ENCODE results near the gene MCOLN3. TPM values are rescaled to one million over a fixed set of nuclear protein-coding genes. Genes with fewer than 3 reads are reported as not detected.

MCOLN3 gene
- total RNA-seq, 1 experiment from 2014 or later, result 14.1 TPM

- Mint-ChIP-seq H3K27ac (ENCODE audit: unreplicated experiment) (no peak overlapping the region), H3K4me1 (ENCODE audit: low read depth, unreplicated experiment) (no peaks in the 10 kb centered on the region), H3K27me3 (ENCODE audit: unreplicated experiment) (no peaks in the 10 kb centered on the region), H3K9me3 (ENCODE audit: low read depth, unreplicated experiment) (no peaks in the 10 kb centered on the region), H3K36me3 (ENCODE audit: insufficient read depth, unreplicated experiment) (peaks cover under 1% of the 10 kb centered on the region), H3K4me3 (ENCODE audit: low read depth, unreplicated experiment) (no peak overlapping the region)
- CTCF ChIA-PET, result no interaction called here
- BruUV-seq (replicated peaks), result no TSS peak
- no peak for TF ChIP-seq CTCF (IDR thresholded peaks at IDR 0.05; ENCODE audit: unreplicated experiment)
- no peak for DNase-seq
- intact Hi-C loops (cut with micrococcal nuclease; ENCODE audit: unreplicated experiment), result no loop called here
Observed at GRCh38 chr1:85041793-85042192, 6.5 kb downstream of the MCOLN3 start.

- Mint-ChIP-seq H3K27ac (ENCODE audit: unreplicated experiment) (no peak overlapping the region), H3K27me3 (ENCODE audit: unreplicated experiment) (no peaks in the 10 kb centered on the region), H3K4me3 (ENCODE audit: low read depth, unreplicated experiment) (no peak overlapping the region), H3K9me3 (ENCODE audit: low read depth, unreplicated experiment) (no peaks in the 10 kb centered on the region), H3K4me1 (ENCODE audit: low read depth, unreplicated experiment) (no peaks in the 10 kb centered on the region), H3K36me3 (ENCODE audit: insufficient read depth, unreplicated experiment) (no peaks in the 10 kb centered on the region)
- CTCF ChIA-PET, result no interaction called here
- no TSS peak for BruUV-seq (replicated peaks)
- no peak for TF ChIP-seq CTCF (IDR thresholded peaks at IDR 0.05; ENCODE audit: unreplicated experiment)
- intact Hi-C loops (cut with micrococcal nuclease; ENCODE audit: unreplicated experiment), result no loop called here
- no peak for DNase-seq
Observed at GRCh38 chr1:85033221-85033620, 15.1 kb downstream of the MCOLN3 start.

- Mint-ChIP-seq H3K4me3 (ENCODE audit: low read depth, unreplicated experiment) (no peak overlapping the region), H3K27ac (ENCODE audit: unreplicated experiment) (no peak overlapping the region), H3K9me3 (ENCODE audit: low read depth, unreplicated experiment) (no peaks in the 10 kb centered on the region), H3K4me1 (ENCODE audit: low read depth, unreplicated experiment) (no peaks in the 10 kb centered on the region), H3K36me3 (ENCODE audit: insufficient read depth, unreplicated experiment) (no peaks in the 10 kb centered on the region), H3K27me3 (ENCODE audit: unreplicated experiment) (no peaks in the 10 kb centered on the region)
- no peak for DNase-seq
- CTCF ChIA-PET, result no interaction called here
- BruUV-seq (replicated peaks), result no TSS peak
- TF ChIP-seq CTCF (IDR thresholded peaks at IDR 0.05; ENCODE audit: unreplicated experiment), result no peak
- intact Hi-C loops (cut with micrococcal nuclease; ENCODE audit: unreplicated experiment), result no loop called here
Observed at GRCh38 chr1:85030536-85030935, 17.8 kb downstream of the MCOLN3 start.

GRCh38 chr1:85028151-85028550 lies 20.1 kb downstream of the MCOLN3 start:
- BruUV-seq (replicated peaks), result no TSS peak
- H3K9me3 Mint-ChIP-seq (ENCODE audit: low read depth, unreplicated experiment), result no peaks in the 10 kb centered on the region
- H3K27me3 Mint-ChIP-seq (ENCODE audit: unreplicated experiment), result no peaks in the 10 kb centered on the region
- H3K27ac Mint-ChIP-seq (ENCODE audit: unreplicated experiment), result no peak overlapping the region
- H3K4me1 Mint-ChIP-seq (ENCODE audit: low read depth, unreplicated experiment), result no peaks in the 10 kb centered on the region
- no peak for TF ChIP-seq CTCF (IDR thresholded peaks at IDR 0.05; ENCODE audit: unreplicated experiment)
- intact Hi-C loops (cut with micrococcal nuclease; ENCODE audit: unreplicated experiment), result no loop called here
- no peak overlapping the region for H3K4me3 Mint-ChIP-seq (ENCODE audit: low read depth, unreplicated experiment)
- no peaks in the 10 kb centered on the region for H3K36me3 Mint-ChIP-seq (ENCODE audit: insufficient read depth, unreplicated experiment)
- CTCF ChIA-PET, result interaction anchor here (1.6 kb wide), 1 partner anchor 83 kb away, joined by 47 read pairs; no protein-coding TSS in a partner anchor
- DNase-seq, result no peak

Measured in Calu3 (cell line).